ENCODE data around the gene CST3. TPM values are rescaled to one million over a fixed set of nuclear protein-coding genes. Genes with fewer than 3 reads are reported as not detected.
"Not testable (repeated sequence)": the region's sequence is repeated elsewhere in the genome, so short reads cannot be mapped to it uniquely, and the experiment has no call there.

CST3 gene
- total RNA-seq, 6 donors from 2014 or later: 201 to 1,402 (median 970) TPM

DNA sequence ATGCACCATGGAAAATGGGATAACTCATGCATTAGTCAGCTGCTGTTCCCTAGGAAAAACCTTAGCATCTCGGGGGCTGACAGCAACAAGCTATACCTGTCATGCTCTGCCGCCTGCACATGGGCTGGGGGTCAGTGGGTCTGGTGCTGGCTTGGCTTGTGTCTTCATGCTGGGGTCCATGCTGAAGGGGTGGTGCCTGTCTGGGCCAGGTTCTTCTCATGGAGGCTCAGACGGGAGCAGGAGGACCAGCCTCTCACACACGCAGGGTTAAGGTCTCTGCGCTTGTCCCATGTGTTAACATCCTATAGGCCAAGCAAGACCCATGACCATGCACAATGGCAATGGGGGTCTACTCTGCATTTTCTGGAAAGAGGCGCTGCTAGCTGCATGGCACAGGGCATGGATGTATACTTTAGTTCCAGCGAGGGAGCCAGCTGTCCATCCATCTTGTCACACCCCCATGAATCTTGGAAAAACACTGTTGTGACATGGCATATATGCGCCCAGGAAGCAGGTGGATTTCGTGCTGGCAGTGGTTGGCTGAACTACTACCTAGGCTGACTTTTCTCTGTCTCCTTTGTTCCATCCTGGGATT, 24.6 kb upstream of the CST3 start:
- DNase-seq: no peak
- ATAC-seq (ENCODE audit: low FRiP score in 2 of 2): no peak
- H3K4me3 ChIP-seq: no peak overlapping the region

DNA sequence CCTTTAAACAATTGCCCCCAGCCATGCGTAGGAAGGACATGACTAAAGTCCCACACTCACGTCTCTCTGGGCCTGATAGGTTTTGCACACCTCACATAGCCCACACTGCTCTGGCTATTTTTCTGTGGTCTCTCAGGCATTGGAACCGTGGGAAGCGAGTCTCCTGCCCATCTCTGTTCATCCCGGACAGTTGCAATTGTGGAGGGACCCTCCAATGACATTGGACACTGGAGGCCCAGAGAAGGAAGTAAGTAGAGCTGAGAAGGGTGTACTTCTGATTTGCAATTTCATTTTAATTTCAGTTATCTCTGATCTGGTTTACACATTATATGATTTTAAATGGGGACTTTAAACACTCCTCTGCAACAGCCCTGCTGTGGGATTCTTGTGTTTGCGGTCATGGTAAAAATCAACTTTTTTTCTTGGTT, 23.3 kb upstream of the CST3 start:
- TF ChIP-seq, protein P1, sequence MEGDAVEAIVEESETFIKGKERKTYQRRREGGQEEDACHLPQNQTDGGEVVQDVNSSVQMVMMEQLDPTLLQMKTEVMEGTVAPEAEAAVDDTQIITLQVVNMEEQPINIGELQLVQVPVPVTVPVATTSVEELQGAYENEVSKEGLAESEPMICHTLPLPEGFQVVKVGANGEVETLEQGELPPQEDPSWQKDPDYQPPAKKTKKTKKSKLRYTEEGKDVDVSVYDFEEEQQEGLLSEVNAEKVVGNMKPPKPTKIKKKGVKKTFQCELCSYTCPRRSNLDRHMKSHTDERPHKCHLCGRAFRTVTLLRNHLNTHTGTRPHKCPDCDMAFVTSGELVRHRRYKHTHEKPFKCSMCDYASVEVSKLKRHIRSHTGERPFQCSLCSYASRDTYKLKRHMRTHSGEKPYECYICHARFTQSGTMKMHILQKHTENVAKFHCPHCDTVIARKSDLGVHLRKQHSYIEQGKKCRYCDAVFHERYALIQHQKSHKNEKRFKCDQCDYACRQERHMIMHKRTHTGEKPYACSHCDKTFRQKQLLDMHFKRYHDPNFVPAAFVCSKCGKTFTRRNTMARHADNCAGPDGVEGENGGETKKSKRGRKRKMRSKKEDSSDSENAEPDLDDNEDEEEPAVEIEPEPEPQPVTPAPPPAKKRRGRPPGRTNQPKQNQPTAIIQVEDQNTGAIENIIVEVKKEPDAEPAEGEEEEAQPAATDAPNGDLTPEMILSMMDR (IDR thresholded peaks at IDR 0.05): no peak
- TF ChIP-seq EP300 (IDR thresholded peaks at IDR 0.05) (no peak), POLR2A (IDR thresholded peaks at IDR 0.05) (no peak), POLR2AphosphoS5 (IDR thresholded peaks at IDR 0.05) (no peak)
- ATAC-seq (ENCODE audit: low FRiP score in 2 of 2): no peak
- no peaks in the 10 kb centered on the region for H3K9me3 ChIP-seq
- H3K36me3 ChIP-seq: no peaks in the 10 kb centered on the region
- WGBS, 2 donors: 92 to 96% methylated on average over 6 of the region's 6 CpGs
- H3K27ac ChIP-seq: no peak overlapping the region
- no peak for DNase-seq
- H3K4me3 ChIP-seq: no peak overlapping the region
- H3K4me1 ChIP-seq: peaks cover 1 to 7% (median 5%) of the 10 kb centered on the region in 4 donors
- H3K27me3 ChIP-seq: no peaks in the 10 kb centered on the region

More for the DNA sequence above, 24.6 kb upstream of the CST3 start:
- H3K27me3 ChIP-seq: no peaks in the 10 kb centered on the region
- 80 to 87% methylated on average over 5 to 9 of the region's 9 CpGs for WGBS, 2 donors
- TF ChIP-seq EP300 (IDR thresholded peaks at IDR 0.05) (no peak), POLR2AphosphoS5 (IDR thresholded peaks at IDR 0.05) (no peak), POLR2A (IDR thresholded peaks at IDR 0.05) (no peak)
- TF ChIP-seq, protein P1 (IDR thresholded peaks at IDR 0.05): no peak
- H3K4me1 ChIP-seq: no peaks in the 10 kb centered on the region
- H3K9me3 ChIP-seq: no peaks in the 10 kb centered on the region
- H3K27ac ChIP-seq: no peak overlapping the region
- no peaks in the 10 kb centered on the region for H3K36me3 ChIP-seq

DNA sequence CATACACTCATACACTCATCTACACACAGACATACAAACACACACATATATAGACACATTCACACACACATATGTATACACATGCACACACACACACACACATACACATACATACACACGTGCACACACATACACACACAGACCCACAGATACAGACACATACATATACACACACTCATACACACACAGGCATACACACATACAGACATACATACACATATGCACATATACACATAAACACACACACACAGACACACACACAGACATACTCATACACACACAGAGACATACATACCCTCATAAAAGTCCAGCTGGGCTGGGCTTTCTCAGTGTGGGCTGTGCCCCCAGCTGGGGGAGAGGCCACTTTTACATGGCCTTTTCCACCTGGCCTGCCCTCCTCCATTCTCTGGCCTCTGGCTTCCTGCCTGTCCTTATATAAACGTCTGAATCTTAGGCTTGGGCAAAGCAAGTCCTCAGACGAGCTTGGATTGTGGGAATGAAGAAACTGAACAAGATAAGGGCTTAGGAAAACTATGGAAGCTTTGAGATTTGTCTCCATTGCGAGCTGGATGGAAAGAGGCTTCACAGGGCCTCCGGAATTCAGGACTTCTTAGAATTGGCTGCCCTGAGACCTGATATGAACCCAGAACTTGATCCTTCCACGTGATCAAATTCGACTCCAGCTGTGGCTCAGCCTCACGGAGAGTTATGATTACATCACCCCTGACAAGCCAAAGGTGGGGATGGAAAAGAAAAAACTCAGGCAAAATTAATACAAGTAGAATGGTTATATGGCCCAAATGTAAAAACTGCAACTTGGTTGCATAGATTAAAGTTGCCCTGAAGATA, 22.5 kb upstream of the CST3 start:
- H3K27ac ChIP-seq: no peak overlapping the region
- 50 to 64% methylated on average over 8 of the region's 8 CpGs for WGBS, 2 donors
- H3K4me1 ChIP-seq: peaks cover 9 to 15% (median 13%) of the 10 kb centered on the region in 4 donors
- no peak overlapping the region for H3K4me3 ChIP-seq
- DNase-seq (no peak), ATAC-seq (ENCODE audit: low FRiP score in 2 of 2) (peak in 1 of 2 donors; percentile 60)
- no peaks in the 10 kb centered on the region for H3K36me3 ChIP-seq
- TF ChIP-seq, protein P1 (IDR thresholded peaks at IDR 0.05): no peak
- no peak for TF ChIP-seq POLR2AphosphoS5 (IDR thresholded peaks at IDR 0.05)
- TF ChIP-seq EP300 (IDR thresholded peaks at IDR 0.05): no peak
- TF ChIP-seq POLR2A (IDR thresholded peaks at IDR 0.05): no peak
- no peaks in the 10 kb centered on the region for H3K27me3 ChIP-seq
- no peaks in the 10 kb centered on the region for H3K9me3 ChIP-seq

DNA sequence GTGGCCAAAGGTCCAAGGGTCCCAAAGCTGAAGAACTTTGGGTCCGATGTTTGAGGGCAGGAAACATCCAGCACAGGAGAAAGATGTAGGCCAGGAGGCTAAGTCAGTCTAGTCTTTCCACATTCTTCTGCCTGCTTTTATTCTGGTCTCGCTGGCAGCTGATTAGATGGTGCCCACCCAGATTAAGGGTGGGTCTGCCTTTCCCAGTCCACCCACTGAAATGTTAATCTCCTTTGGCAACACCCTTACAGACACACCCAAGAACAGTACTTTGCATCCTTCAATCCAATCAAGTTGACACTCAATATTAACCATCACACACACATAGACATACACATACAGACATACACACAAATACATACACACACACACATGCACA, 21.8 kb upstream of the CST3 start:
- not testable (repeated sequence) for H3K36me3 ChIP-seq; H3K27ac ChIP-seq; H3K27me3 ChIP-seq; H3K4me3 ChIP-seq; ATAC-seq (ENCODE audit: low FRiP score in 2 of 2); DNase-seq; H3K9me3 ChIP-seq
- WGBS, 2 donors: 85 to 95% methylated on average over 2 of the region's 2 CpGs
- H3K4me1 ChIP-seq: peaks cover 10 to 19% (median 17%) of the 10 kb centered on the region in 4 donors

DNA sequence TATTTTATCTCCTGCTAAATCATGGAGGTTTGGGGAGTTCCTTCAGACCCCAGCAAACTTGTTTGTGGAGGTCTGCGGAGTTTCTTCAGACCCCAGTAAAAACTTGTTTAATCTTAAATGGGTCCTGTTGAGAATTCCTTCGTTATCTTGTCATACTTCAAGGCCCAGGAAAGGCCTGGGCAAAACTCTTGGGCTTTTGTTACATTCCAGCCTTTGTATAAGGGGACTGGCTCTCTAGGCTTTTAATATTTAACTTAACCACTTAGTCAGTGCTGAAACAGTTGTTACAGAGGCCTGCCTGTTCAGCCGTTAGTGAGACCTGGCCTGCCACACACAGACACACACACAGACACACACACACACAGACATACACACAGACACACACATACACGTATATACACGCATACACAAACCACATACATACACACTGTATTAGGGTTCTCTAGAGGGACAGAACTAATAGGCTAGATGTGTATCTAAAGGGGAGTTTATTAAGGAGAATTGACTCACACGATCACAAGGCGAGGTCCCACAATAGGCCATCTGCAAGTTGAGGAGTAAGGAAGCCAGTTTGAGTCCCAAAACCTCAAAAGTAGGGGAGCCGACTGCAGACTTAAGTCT, 21.3 kb upstream of the CST3 start:
- Histone ChIP-seq H3K27me3 (no peaks in the 10 kb centered on the region), H3K27ac (no peak overlapping the region), H3K36me3 (no peaks in the 10 kb centered on the region), H3K4me1 (peaks cover 10 to 19% (median 18%) of the 10 kb centered on the region in 4 donors), H3K9me3 (no peaks in the 10 kb centered on the region), H3K4me3 (no peak overlapping the region)
- 84 to 89% methylated on average over 8 of the region's 8 CpGs for WGBS, 2 donors
- no peak for TF ChIP-seq POLR2A (IDR thresholded peaks at IDR 0.05)
- TF ChIP-seq EP300 (IDR thresholded peaks at IDR 0.05): no peak
- no peak for TF ChIP-seq POLR2AphosphoS5 (IDR thresholded peaks at IDR 0.05)
- TF ChIP-seq, protein P1 (IDR thresholded peaks at IDR 0.05): no peak
- ATAC-seq (ENCODE audit: low FRiP score in 2 of 2): no peak
- DNase-seq: no peak
